ENCODE measurements around the gene IGF2R.

IGF2R gene

DNA sequence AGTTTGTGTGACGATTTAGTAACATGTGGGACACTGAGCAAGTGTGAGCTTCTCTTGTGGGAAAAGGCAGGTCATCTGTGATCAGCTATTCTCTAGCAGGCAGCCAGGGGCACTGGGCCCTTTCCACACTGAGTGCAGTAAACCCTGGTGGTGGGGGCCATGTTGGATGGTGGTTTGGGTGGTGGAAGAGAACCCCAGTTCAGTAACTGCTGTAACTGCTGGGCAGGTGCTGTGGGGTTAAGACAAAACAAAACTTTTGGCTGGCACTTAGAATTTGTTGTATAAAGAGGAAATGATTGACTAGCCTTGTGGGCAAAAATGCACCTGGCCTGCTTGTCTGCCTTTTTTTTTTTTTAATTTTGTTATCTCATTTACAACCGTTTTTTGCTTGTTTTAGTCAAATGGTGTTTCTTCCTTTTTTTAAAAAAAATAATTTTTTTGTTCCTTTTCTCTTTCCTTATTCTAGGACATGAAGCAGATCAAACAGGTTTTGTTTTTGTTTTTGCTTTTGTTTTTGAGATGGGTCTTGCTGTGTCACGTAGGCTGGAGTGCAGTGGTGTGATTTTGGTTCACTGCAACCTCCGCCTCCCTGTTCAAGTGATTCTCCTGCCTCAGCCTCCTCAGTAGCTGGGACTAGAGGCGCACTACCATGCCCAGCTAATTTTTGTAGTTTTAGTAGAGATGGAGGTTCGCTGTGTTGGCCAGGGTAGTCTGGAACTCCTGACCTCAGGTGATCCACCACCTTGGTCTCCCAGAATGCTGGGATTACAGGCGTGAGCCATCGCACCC is 59.8 kb downstream of the IGF2R start:
- DNase-seq = no peak

DNA sequence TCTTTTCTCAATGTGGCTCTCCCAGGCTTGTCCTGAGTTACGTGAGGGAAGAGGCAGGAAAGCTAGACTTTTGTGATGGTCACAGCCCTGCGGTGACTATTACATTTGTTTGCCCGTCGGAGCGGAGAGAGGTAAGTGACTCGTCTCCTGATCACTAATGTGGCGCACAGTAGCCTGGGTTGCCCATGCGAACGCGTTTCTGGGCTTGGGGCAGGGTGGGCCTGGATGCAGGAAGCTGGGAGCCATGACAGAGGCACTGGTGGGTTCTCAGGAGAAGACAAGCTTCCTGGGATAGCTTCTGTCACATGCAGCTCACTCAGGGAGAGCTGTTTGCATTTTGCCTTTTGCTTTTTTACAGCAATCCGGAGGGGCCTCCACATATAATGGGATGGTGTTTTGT is 60.6 kb downstream of the IGF2R start:
- DNase-seq = no peak

DNA sequence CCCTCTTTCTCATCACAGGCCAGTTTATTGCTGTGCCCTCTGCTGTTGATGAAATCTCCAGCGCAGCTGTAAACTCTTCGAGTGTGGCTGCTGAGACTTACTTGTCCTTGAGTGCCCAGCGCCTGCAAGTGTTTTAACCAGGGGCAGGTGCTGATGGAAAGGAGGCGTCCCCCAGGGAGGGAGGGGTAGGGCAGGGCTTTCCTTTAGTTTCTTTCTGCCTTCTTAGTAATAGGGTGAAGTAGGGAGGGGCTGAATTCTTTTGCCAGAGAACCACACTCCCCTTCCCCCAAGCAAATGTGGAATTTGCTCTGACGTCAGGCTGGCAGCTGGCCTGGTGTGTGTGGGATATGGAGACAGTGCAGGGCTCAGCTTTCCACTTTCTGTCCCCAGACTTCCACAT is 61.2 kb downstream of the IGF2R start:
- no peak for DNase-seq

DNA sequence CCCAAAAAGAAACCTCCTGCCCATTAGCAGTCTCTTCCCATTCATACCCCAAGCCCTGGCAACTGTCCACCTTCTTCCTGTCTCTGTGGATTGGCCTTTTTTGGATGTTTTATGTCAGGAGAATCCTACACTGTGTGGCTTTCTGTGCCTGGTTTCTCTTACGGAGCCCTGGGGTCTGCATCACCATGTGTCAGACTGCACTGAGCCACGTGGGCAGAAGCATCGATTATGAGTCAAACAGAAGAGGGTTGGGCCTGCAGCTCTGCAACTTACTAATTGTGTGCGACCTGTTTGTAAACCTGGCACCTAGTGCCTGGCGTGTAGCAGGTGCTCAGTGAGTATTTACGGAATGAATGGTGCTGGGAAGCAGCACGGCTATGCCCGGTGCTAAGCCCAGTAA is 62.6 kb downstream of the IGF2R start:
- DNase-seq = no peak

DNA sequence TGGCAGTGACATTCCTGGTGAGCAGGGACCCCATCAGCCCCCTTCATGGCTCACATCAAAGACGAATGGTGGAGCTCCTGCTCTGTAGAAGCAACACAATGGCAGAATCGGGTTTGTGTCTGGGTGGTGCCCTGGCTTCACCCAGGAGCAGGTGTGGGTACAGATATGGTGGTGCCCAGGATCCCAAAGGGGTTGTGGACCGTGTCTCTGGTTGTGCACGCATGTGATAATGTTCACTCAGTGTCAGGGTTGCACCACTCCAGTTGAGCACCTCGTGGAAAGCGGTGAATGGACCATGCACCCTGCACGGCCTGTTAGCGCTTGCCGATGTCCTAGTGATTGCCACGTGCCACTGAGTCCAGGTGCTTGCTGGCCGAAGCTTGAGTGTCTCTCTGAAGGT is 63.0 kb downstream of the IGF2R start:
- no peak for DNase-seq

DNA sequence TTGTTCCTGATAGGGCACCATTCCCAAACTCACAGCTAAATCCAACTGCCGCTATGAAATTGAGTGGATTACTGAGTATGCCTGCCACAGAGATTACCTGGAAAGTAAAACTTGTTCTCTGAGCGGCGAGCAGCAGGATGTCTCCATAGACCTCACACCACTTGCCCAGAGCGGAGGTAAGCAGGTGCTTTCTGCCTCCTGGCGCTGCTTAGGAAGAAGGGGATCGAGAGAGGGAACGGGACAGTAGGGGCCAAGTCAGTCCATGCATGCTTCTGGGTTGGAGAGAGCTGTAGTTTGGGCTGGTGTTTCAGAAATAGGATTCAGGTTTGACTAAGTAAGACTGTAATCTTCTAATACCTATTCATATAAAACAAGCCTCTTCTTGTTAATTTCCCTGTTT is 63.7 kb downstream of the IGF2R start:
- DNase-seq = no peak

DNA sequence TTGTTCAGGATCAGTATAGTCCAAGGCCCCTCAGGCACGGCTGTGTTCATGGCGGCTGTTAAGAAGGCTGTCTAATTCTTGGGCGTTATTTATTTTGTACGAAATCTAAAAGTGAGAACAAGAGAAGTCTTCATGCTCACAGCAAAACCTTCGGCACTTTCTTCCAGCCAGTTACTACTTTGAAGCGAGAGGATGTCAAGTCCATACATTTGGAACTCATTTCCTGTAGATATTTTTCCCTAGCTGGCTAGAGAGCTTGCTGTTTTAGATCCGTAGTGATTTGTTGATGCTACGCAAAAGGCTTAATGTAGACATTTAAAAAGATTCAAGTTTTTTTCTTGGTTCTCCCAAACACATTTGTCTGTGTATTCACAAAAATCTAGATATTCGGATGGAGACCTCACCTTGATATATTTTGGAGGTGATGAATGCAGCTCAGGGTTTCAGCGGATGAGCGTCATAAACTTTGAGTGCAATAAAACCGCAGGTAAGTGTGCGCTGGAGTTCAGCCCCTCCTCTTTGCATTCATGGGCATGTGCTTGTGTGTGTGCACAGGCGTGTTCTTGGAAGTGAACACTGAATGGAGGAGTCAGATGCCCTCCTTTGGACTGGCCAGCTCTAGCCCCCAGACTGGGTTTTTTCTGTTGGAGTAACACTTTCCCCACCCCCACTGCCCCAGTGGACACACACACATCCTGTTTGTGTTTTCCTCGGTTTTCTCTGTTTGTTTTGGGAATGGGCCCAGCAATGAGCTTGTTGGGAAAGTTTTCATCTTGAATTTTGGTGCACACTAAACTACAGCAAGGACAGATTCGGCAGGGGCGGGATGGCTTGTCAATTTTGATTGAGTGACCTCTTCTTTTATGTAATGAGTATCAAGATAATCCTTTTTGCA is 65.4 kb downstream of the IGF2R start:
- DNase-seq = no peak

DNA sequence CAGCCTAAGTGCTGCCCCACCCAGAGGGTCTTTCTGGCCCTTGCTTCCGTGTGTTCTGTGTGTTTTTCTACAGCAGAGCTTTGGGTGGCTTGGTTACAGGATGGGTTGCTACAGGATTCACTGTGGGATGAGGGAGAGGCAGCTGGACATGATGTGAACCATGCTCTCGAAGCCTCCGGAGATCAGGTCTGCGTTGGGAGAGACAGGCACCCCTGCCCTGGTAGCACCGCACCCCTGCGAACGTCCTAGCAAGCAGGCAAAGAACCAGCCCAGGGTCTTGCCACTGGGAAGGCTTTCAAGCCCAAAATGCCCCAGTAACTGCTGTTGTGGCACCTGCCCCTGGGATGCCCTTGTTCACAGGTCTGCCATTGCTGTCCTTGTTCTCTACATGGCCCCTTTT is 66.4 kb downstream of the IGF2R start:
- no peak for DNase-seq

DNA sequence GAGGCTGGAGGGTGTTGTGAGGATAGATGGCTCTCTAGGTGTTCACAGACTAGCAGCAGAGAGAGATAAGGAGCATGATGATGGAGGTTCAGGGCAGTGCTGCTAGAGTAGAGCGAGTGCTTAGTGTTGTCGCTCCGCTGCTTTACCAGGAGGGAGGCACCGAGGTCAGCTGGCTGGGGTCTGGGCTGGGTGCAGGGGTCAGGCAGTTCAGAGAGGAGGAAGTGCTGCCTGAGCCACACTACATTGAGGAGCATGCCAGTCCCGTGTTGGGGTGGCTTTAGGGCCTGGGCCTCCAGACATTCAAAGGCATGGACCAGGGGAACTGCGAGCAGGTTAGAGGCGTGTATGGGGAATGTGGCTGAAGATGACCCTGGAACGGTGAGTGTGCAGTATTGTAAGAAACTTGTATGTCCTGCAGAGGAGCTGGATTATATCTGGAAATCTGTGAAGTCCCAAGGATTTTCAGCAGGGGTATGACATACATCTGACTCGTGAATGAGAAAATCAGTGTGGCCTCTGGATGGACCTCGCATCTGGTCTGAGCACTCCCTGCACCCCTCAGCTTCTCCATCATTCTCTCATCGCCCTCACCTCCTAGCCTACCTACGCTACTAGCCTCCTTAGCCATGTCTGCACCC is 66.9 kb downstream of the IGF2R start:
- DNase-seq = no peak

DNA sequence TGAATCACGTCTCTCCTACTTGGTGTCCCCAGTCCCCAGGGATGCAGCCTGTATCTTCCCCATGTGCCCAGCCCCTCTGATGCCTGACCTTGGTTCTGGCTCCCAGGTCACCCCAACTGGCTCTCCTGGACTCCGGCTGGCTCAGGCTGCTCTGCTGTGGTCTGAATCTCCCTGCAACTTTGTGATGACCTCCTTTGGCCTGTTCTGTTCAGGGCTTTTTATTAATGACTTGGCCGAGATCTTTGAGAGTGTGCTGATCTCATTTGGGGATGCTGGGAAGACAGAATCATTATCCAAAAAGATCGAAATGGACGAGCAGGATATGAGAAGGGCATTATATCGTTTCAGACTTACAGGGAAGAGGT is 67.4 kb downstream of the IGF2R start:
- no peak for DNase-seq

DNA sequence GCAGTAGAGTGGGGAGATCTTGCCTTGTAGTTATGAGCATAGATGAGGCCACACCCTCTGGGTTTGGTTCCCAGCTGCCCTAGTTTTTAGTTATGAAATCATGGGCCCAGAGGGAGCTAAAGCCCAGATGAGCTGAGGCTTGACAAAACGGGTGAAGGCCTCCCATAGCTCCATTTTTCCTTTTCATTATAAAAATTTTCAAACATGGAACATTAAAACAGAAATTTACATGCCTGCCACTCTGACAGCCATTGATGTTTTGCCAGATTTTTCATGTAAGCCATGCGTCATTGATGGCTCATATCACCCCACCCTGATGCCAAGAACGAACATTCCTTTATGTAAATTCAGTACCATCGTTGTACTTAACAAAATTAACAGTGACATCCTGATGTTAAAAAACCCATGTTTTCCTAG is 67.9 kb downstream of the IGF2R start:
- DNase-seq = no peak

DNA sequence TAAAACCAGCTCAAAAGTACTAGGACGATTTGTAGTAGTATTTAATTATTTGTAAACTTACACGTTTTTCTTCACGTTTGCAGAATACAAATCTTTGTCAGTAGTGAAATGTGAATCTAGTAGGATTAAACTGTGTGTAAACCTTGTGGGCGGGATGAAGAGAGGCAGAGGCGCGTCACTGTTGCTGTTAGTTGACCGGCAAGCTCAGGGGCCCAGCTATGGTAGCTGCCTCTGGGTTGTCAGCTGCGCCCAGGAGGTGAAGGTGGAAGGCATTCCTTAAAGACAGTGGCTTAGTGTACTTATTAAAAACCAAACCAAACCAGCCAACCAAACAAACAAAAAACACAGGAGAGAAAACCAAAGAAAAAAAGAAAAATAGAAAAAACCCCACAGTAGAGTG is 69.6 kb downstream of the IGF2R start:
- no peak for DNase-seq

DNA sequence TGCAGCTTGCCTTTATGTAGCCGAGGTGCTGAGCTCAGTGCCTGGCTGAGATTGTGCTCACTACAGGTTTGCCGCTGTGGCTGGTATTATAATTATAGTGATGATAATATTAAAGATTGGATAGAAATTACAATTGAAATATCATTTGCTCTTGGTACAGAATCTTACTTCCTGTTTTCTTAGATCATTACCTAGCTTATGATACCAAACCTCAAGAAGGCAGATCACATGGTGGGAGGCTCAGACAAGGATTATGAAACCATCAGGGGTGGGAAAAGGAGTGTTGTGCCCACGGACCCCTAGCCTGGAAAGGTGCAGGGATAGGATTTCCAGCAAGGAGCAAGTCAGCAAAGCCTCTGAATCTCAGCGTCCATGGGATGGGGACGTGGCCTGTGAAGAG is 70.6 kb downstream of the IGF2R start:
- DNase-seq = no peak

DNA sequence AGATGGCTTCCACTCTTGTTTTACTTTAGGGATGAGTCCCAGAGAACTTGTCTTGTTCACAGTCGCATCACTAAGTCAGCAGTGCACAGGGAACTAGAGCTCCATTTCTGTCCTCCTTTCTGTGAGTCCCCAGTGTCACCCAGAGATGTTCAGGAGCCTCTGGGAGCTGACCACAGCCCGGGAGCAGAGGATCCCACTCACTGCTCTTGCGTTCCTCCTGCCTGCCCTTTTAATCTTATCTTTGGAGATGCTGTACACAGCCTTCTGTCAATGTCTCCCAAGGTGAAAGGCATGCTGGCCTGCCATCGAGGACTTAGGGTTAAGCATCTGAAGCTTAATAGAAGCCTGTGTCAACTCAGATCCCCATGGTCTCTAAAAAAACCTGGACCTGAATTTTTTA is 71.2 kb downstream of the IGF2R start:
- DNase-seq = no peak

DNA sequence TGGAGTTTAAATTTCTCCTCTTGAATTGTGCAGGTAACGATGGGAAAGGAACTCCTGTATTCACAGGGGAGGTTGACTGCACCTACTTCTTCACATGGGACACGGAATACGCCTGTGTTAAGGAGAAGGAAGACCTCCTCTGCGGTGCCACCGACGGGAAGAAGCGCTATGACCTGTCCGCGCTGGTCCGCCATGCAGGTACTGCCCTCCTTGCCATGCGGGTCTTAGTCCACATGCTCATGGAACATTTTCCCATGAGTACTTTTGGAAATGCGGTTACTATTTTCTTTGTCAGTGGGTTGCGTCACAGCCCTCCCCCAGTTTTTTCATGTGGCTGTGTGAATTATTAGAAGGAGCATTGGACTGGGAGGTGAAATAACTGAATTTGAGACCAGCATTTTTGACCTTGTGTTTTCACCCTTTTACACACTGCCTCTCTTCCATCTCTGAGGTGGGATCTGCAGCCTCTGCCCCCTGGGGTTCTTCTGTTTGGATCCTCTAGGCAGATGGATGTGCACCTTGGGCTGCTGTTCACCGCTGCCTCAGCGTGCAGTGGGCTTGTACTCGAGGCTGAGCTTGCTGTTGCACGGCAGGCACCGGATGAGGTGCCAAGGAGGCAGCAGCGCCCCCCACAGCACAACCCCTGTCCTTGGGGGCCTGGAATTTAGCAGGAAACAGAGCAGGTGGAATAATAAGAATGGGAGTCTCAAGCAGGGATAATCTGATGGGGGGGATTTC is 71.8 kb downstream of the IGF2R start:
- DNase-seq = no peak

DNA sequence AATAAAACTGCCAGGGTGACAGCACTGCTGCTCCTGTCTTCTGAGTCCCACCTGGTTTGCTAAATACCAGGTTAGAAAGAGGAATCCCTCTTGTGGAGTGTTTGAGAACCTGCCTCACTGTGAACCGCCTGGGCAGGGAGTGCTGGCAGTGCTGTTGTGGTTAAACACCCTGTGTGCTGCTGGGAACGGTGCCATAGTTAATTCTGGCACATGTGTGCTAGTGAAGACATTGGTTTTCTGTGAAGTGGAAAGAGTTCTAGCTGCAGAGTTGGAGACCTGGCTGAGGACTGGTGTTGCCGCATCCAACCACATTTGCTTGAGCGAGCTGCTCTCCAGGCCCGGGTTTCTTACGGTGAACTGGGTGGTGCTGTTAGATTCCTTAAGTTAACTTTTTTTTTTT is 72.7 kb downstream of the IGF2R start:
- DNase-seq = no peak

DNA sequence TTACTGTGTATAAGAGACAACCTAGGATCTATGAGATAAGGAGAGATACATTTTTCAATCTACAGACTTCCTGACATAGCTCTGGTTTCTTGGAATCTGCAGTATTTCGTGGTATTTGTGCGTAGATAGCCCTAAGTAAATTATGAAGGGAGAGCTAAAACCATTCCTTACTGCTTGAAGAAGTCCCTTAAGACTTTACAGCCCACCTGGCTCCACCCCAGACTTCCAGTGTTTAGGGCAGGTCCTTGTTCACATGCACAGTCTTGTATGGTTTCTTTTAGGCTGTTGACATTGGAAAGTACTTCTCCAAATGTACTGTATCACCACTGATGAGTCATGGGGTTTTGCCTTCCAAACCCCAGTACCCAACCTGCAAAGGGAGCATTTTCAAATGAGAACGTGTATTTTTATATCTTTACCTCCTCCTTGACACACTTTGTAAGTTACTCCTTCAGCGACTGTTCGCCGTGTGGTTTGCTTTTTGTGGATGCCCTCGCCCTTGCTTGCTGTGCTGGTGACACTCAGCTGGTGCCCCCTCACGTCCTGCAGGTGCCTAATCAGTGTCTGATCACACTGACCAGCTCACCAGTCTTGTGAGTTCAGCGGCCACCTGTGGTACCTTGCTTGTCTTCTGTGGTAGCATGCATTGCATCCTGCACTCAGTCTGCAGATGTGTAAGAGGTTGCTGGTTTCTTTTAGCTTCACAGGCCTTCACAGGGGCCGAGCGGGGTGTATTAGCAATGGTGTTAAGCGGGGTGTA is 73.3 kb downstream of the IGF2R start:
- no peak for DNase-seq

DNA sequence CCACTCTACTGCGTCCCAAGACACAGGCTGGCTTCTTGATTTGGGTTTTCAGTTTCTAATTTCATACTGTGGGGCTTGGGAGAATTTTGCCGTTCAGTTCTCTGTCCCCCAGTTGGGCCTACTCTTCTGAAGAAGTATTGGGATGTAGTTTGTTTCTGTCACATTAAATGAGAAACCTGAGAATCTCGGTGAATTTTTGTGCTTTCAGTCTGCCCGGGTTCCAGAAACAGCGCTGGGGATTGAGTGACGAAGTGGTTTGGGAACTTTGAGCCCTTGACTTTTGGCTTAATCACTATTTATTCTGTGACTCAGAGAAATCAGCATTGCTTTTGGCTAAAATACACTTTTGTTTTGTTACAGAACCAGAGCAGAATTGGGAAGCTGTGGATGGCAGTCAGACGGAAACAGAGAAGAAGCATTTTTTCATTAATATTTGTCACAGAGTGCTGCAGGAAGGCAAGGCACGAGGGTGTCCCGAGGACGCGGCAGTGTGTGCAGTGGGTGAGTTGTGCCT is 74.0 kb downstream of the IGF2R start:
- no peak for DNase-seq

DNA sequence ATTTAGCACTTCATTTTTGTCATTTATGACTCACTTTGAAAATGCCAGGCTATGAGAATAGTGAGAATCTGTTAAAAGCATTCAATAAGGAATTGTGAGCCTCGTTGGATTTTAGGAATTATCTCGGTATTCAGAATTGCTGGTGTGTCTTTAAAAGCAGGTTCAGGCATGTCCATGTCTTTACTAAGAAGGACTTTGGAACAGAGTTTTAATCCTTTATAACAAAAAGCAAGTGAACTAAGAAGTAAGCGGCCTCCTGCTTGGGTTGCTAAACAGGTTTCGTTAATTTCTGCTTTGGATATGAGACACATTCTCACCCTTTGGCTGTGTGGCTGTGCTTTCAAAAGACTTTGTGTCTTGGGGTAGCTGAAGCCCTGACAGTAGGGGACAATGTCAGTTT is 74.9 kb downstream of the IGF2R start:
- DNase-seq = no peak

DNA sequence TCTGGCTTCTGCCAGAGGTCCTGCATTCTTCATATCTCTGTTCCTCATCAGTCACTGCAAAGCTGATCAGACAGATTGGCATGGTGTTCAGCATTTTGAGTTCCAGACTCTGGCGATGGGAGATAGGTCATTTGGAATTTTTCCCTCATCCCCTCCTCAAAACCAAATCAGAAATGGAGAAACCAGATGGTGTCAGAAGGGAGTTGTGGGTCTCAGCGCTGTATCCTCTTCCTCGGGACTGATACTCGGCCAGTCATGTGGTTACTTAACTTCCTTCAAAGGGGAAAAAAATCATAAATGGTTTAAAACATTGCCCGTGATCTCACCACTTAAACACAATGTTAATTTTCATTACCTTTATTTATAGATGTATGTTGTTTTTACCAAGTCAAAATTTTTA is 75.8 kb downstream of the IGF2R start:
- no peak for DNase-seq

DNA sequence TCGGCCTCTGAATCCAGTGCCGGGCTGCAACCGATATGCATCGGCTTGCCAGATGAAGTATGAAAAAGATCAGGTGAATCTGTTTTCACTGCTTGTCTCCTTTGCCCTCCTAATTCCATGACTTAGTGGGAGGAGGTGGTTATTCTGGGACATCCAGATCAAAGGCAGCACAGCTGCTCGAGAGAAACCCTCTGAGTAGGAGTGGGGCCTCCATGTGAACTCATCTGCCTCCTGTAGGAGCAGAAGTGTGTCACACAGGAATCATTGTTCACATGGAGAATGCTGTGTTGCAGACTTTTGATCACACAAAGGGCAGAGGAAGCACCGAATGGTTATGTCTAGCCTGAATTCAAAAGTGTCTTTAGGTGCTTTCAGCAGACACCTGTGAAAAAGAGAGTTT is 79.6 kb downstream of the IGF2R start:
- DNase-seq = no peak

DNA sequence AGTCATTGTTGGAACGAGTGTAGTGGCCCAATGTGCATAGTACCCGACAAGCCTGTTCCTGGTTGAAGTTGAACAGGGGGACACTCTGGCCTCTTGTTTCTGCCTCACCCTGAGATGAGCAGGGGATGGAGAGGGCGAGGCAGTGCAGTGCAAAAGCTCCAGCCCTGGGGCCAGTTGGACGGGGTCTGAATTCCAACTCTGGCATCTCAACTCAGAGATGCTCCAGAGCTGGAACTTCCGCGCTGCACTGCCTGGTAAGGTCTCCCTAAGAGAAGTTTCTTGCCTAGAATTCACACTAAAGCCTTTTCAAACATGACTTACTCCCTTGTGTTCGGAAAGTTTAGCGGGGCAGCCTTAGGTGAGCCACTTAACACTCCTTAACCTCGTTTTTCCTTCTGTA is 80.5 kb downstream of the IGF2R start:
- DNase-seq = no peak
